GM19099 (cell line): ENCODE measurements around the gene SPDL1.

Experiments
- POLR2A ChIP-seq: IDR thresholded peaks from 3 replicates; pipeline ENCODE4 v1.6.1; 2011; ENCODE audit warnings: low read depth; ENCODE audit not compliant: insufficient read length; ENCODE audit errors: extremely low read depth

Gene SPDL1

GRCh38 chr5:169557838-169558237, 25.7 kb upstream of the SPDL1 start:
- no peak for TF ChIP-seq POLR2A

- TF ChIP-seq POLR2A = no peak
These were observed 21.7 kb upstream of the SPDL1 start for GRCh38 chr5:169561893-169562292.

DNA sequence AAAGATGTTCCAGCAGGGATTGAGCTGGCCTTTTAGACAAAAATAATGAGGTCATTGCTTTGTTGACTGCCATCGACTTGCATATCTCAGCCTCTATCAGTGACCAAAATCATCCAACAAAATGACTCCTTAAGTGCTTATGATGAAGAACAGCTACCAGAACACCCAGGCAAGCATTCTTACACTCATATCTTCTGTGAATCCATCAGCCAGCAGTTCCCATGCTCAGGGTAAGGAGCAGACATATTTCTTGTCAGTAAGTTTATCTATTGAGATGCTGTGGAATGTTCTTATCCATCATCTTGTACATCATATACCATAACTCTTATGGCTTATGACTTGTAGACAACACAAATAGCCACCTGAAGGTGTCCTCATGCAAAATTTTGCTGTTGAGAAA, 20.2 kb upstream of the SPDL1 start:
- TF ChIP-seq POLR2A = no peak

DNA sequence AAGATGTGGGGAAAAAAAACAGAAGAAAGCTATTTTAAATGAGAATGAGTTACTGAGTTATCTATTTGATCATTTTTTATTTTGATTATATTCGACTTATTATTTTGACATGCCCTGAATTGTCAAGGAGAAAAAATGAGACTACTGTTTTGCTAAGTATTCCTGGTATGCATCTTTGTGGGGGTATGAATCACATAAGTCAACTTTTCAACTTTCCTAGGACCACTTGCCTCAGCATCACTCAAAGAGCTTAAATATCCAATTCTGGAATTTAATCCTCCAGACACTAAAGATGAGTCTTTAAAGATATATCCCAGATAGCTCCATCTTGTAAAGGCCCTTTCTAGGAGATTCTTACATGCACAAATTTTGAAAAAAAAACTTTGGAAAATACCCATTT, 17.4 kb upstream of the SPDL1 start:
- no peak for TF ChIP-seq POLR2A

- TF ChIP-seq POLR2A = no peak
These were observed 16.5 kb upstream of the SPDL1 start for GRCh38 chr5:169567079-169567478.

- TF ChIP-seq POLR2A = no peak
These were observed 14.1 kb upstream of the SPDL1 start for GRCh38 chr5:169569513-169569912.

DNA sequence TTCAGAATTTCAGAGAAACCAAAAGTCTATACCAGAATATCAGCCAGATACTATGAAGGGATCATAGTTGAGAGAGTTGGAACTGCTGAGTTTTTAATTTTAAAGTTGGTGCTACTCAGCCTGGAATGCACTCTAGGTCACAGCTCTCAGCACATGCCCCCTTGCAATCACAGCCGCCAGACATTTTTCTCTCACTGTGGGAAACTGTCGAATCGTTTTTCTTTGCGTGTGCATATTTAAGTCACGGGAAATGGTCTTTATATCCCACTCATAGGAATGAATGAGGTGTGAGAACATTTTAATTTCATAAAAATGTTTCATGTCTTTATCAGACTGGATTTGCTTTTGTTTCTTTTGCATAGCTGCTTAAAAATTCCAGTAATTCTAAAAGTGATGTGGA, 12.2 kb upstream of the SPDL1 start:
- TF ChIP-seq POLR2A = no peak

DNA sequence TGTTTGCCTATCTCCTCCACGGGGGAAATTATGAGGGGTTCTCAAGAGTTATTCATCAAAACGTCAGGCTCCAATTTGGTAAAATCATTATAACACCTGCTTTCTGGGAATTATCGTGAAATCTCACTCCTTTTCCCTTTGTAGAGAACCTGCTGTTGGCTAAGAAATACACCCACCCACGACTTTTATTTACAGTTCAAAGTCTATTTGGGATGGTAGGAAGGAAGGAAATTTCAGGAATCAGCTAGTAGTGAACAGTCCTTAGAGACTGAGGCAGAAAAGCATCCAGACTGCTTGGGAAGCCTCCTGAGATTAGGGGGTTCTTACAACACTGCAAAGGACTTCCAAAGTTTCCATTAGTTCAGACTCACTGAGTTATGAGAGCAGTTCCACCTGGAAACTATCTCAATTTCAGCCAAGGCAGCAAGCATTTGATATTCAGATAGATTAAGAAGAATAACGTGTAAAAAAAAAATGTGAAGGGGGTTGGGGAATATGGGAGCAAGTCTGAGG, 9.4 kb upstream of the SPDL1 start:
- TF ChIP-seq POLR2A = no peak

DNA sequence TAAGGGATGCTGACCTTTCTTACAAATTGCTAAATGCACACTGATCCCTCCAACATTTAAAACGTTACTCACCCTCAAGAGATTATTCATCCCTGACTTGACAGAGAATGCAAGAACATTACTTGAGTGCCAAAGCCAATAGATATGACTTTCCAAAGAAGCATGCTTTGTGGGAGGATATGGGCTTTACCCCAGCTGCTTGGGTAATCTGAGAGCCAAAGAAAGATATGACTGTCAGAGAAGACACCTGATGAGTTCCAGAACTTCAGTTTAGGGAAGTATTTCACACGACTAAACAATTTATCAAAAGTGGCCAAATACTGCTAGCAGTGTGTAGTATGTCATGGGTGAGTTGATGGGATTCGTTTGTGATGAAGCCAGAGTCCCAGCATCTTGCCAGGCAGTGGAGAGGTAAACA, 7.4 kb upstream of the SPDL1 start:
- no peak for TF ChIP-seq POLR2A

DNA sequence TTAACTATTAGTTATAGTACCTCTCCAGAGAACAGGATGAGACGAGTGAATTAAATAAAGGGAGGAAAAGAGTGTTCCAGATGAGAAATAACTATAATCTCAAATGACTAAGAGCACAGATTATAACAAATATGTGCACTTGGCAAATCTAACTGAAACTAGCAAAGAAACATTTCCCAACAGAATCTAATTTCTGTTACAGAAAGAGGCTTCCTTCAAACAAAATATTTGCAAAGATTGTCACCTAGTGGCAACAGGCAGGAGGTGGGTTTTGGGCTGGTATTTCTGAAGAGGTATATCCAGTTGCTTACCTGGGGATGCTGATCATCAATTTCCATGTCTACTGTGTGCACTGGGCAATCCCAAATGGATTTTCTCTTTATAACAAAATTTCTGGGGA, 5.6 kb upstream of the SPDL1 start:
- no peak for TF ChIP-seq POLR2A

GRCh38 chr5:169580964-169581363, 2.6 kb upstream of the SPDL1 start:
- TF ChIP-seq POLR2A = no peak

DNA sequence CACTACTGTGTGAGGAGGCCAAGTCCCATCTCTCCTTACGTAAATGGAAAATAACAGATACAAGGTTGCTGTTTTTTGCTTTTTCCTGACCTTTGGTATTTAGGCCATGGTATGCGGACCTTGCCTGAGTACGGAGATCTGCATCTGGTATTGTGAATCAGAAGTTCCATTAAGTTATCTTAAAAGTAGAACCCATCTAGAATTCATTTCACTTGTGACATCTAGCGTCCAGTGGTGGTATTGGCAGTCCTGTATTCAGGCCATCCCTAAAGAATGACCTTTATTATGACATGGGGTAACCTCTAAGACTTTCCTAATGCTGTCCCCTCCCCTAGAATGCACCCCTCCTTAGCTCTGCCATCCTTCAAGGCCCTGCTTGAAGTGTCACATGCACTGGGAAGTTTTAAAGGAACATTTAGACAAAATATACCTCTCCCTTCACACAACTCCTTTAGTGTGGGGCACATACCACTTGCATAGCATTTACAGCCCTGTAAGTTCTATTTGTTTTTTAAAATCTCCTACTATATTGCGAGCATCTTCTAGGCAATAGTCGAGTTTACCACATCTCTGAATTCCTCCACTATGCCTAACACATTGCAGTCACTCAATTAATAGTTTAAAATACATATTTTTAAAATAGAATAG, 1.9 kb upstream of the SPDL1 start:
- TF ChIP-seq POLR2A = no peak

DNA sequence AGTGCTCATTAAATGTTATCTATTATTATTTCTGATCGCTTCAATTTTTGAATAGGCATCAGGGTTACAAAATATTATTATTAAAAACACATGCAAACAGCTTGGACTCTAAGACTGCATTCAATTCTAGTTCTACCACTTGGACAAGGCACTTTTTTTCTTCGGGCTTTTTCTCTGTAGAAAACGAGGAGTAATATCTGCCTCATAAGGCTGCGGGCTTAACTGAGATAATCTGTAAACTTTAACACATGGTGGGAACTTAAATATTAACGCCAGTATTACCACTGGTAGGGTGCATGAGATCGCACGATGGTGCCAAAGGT, 511 bp upstream of the SPDL1 start:
- TF ChIP-seq POLR2A = no peak

- no peak for TF ChIP-seq POLR2A
These were observed 1.5 kb downstream of the SPDL1 start for GRCh38 chr5:169584998-169585451.

GRCh38 chr5:169590602-169591001, 7.0 kb downstream of the SPDL1 start:
- no peak for TF ChIP-seq POLR2A

GRCh38 chr5:169591636-169592035, 8.1 kb downstream of the SPDL1 start:
- no peak for TF ChIP-seq POLR2A
